ENCODE data around the gene SPTB.

SPTB gene

DNA sequence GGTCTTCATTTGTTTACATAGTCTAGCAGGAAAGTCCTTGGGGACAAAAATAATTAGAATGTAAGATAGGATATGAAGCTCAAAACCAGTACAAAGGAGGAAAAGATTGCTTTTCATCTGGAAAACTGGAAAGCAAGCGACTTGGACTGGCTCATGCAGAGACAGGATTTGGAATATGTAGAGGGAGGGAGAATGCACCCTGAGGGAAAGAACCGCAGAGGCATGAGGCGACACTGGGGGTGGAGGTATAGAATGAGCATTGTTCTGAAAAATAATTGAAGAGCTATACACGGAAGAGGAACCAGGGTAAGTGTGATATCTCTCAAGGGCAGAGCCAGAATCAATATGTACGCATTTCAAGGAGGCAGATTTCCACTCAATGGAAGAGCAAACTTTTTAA, 90.0 kb downstream of the SPTB start:
- DNase-seq (ENCODE audit: low read depth): no peak

- peak; percentile 92 for DNase-seq (ENCODE audit: low read depth)
These were observed 91.0 kb downstream of the SPTB start for GRCh38 chr14:64788706-64789105.

DNA sequence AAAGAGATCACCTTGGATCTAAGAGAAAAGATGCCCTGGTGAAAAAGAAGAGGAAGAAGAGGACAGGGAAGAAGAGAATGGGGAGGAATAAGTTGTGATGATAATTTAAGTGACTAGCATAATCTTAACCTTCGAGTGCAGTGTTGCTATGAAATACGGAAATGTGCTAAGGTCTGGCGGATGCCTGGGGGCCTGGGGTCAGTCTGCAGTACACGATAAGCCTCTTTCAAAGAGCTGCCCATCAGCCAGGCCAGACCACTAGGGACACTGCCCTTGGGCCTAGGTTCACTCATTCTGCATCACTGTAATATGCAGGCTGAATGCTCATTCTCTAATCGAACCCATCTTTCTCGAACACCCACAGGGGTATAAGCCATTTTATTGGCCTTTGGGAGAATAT, 92.1 kb downstream of the SPTB start:
- no peak for DNase-seq (ENCODE audit: low read depth)

DNA sequence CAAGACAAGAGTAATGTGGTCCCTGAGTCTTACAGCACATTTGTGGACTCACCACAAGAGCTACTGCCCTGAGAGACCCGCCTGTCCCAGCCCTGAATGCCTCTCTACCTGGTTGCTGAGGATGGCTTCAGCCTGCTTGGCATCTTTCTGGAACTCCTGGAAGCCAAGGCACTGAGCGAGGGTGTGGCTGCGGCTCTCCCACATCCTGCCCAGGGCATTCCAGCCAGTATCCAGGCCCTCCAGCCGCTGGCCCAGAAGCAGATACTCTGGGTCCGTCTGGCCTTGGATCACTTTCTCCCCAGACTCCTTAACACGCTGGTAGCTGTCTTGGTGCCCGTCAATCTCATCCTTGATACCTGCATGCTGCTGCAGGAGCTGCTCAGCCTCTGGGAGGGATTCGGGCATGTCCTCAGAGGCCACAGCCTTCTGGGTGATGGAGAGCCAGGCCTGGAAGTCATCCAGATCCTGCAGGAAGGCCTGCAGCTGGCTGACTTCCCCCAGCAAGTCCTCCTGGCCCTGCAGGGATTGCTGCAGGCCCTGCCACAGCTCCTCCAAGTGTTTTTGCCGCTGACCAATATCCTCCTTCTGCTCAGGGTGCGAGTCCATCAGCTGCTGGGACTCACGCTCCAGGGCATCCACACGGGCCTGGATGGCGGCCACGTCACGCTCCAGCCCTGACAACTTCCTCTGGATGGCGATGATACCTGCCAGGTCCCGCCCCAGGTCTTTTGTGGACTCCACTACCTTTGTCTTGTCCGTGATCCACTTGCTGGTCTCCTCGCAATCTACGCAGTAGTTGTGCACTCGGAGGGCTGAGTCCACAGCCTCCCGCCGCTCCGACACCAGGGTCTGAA, 93.2 kb downstream of the SPTB start:
- no peak for DNase-seq (ENCODE audit: low read depth)

DNA sequence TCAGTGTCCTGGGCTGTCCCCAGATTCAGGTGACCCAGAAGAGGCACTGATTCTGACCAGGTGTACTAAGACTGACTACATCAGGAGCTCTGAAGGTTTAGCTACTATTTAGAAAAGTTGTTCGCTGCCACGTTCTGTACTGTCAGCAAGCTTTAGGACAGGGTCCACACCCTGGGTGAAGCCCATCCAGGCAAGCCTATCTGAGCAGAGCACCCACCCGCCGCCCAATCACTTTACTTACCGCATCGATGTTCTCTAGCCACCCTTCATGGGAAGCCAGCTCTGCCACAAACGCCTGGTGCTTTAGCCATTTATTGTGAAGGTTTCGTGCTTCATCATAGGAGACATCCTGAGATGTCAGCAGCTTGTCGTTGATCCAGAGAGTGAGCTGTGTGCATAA, 95.7 kb downstream of the SPTB start:
- no peak for DNase-seq (ENCODE audit: low read depth)

- no peak for DNase-seq (ENCODE audit: low read depth)
These were observed 97.5 kb downstream of the SPTB start for GRCh38 chr14:64782196-64782595.

- no peak for DNase-seq (ENCODE audit: low read depth)
These were observed 100.2 kb downstream of the SPTB start for GRCh38 chr14:64779472-64779871.

DNA sequence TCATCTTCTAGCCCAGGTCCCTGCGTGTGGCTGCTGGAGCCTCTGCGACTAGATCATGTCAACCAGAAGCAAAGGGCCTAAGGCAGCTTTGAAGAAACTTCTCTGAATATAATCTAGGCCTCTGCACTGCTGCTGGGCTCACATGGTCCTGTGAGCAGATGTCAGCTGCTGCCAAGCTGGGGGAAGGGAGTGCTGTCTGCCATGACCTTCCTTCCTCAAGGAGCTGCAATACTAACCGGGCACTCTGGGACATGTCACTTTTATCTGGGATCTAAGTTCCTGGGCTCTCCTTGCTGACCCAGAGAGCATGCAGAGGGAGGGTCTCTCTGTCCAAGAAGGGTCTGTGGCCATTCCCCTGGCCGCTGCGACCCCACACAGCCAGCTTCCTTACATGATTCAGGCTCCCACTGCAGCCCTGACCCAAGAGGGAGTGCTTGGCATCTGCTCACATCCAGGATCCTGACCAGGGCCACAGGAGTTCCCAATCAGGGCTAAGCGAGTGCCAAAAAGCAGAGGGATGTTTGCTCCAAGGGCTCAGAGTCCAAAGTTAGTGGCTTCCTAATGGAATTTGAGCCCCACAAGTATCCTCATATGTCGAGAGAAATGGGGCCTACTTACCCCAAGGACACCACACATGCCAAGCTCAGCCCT, 101.5 kb downstream of the SPTB start:
- DNase-seq (ENCODE audit: low read depth): no peak

DNA sequence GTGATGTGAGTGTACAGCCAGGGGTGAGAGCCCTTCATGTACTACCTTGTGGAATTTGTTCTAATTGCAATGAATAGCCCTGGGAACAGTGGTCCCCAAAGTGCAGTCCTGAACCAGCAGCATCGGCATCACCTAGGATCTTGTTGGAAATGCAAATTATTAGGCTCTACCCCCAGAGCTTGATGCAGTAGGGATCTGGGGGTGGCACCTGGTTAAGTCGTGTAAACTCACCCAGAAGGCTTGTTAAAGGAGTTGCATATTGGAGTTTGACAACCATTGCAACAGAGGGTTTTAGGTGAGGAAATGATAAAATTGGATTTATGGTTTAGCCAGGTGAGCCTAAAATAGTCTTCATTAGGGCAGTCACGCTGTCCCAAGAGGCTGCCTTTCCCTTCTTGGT, 102.2 kb downstream of the SPTB start:
- no peak for DNase-seq (ENCODE audit: low read depth)

GRCh38 chr14:64775081-64775777, 104.5 kb downstream of the SPTB start:
- DNase-seq (ENCODE audit: low read depth): no peak

DNA sequence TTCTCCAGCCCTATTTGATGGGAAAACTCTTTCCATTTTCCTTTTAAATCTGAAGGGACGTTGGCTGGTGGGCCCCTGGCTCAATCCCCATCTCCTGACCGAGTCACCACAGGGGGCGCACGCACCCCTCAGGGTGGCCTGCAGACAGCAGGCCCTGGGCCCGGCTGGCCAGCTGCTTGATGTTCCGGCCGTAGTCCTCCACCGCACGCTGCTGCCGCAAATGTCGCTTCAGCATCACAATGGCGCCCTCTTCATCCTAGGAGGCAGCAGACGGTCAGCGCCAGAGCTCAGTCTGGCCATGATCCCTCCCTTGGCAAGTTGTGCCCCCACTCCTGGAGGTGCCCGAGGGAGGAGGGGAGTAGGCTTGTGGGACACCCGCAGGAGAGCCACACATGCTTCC, 105.4 kb downstream of the SPTB start:
- DNase-seq (ENCODE audit: low read depth): no peak

GRCh38 chr14:64773577-64773976, 106.1 kb downstream of the SPTB start:
- DNase-seq (ENCODE audit: low read depth): no peak

DNA sequence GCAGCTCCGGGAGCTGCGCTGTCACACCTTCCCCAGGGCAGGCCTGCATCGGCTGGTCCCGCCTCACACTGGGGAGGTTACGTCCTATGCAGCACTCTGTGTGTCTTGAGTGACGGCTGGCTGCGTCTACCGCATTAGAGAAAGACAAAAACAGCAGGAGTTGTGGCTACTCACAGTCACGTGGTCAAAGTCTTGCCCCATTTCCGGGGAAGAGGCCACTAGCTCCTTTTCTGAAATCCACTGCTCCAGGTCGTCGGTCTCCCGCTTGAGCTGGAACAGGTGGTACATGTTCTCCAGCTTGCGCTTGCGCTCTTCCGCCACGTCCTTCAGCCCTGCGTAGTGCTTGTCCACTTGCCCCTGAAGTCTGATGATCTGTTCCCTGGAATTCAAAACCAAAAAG, 106.7 kb downstream of the SPTB start:
- DNase-seq (ENCODE audit: low read depth): no peak

GRCh38 chr14:64772397-64772950, 107.2 kb downstream of the SPTB start:
- DNase-seq (ENCODE audit: low read depth): no peak

GRCh38 chr14:64771161-64771560, 108.5 kb downstream of the SPTB start:
- no peak for DNase-seq (ENCODE audit: low read depth)

DNA sequence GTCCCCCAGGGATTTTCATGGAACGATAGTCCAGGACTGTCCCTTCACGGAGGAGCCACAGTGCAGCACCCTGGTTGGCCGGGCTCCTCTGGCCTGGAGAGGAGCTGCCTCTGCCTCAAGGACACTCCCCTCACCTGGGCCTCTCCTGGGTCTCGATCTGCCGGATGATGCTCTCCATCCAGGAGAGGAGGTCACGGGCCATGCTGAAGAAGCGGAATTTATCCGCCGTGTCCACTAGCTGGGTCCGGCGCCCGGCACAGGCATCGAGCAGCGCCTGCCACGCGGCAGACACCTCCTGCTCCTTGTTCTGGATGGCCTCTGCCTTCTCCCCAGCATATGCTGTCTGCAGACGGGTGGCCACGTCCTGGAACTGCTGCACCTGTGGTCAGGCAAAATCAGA, 109.0 kb downstream of the SPTB start:
- DNase-seq (ENCODE audit: low read depth): no peak

- DNase-seq (ENCODE audit: low read depth): no peak
These were observed 110.3 kb downstream of the SPTB start for GRCh38 chr14:64769096-64770020.

DNA sequence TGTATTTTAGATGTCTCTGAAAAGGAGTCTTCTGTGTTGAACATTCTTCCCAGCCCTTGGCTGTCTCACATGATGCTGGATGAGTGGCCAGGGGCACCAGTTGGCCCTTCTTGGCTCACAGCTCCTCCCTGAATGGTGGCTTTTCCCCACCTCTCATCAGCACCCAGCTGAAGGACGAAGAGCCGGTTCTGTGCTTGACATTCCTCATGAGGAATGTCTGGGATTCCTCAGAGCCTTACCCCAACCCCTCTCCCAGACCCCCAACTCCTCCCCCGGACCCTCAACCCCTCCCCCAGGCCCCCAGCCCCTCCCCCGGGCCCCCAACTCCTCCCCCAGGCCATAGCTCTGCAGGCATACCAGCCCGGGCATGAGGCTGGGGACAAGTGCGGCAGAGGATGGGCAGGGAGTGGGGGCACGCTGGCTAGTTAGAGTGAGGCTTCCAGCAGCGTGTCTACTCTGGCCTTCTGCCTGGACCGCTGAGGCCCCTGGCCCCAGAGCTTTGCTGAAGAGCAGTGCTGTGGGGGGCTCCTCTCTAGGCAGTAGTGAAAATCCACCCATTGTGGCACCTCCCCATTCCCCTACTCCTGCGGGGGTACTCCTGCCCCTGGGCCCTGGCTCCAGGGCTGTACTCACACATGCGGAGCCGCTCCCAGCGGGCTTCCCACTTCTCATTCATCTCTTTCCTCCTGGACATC, 111.2 kb downstream of the SPTB start:
- no peak for DNase-seq (ENCODE audit: low read depth)

- no peak for DNase-seq (ENCODE audit: low read depth)
These were observed 112.3 kb downstream of the SPTB start for GRCh38 chr14:64767215-64767964.

DNA sequence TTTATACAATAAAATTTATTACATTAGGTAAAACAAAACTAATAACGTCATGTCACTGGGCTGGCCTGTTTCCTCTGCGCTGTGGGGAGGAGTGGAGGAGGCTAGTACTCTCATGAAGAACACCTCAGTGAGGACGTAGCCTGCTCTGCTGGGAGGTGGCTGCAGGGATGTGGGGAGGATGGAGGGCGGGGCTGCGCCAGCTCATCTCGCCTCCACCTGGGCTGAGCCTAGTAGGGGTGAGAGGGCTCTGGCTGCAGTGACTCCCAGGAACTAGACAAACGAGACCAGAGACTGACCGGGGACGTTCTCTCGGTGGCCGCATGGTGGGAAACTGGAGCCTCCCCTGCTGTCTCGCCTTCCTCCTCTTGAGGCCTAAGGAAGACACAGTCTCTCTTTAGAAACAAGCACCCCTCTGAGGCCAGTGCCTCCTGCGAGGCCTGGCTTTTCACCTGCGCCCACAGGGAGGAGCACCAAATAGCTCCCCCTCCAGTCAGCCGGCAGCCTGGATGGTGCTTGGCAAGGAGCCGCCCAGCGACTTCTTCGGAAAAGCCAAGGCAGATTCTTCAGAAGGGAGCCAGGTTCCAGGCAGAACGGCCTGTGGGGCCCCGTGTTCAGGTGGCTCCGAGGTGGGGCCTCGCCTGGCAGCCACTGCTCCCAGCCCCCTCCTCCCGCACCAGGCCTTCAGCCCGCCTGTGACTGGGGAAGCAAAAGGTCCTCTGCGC, 113.1 kb downstream of the SPTB start:
- DNase-seq (ENCODE audit: low read depth): no peak

All from ELR (cell line).